ENCODE measurements around the gene BICD2. TPM values are rescaled to one million over a fixed set of nuclear protein-coding genes. Genes with fewer than 3 reads are reported as not detected.

BICD2 gene
- polyA plus RNA-seq, 3 donors = 13.8 to 29.4 (median 25.6) TPM

- peaks cover 8 to 21% of the 10 kb centered on the region in 2 donors for H3K36me3 ChIP-seq (replicated peaks in 1 of 2; ENCODE audit: control insufficient read depth in 1 of 2, insufficient read depth in 2 of 2, low read length in 2 of 2)
- peaks cover 66% of the 10 kb centered on the region for H3K79me2 ChIP-seq (ENCODE audit: insufficient read depth, low read length)
- H3K4me1 Mint-ChIP-seq = peaks cover 29% of the 10 kb centered on the region
- H3K27ac ChIP-seq (ENCODE audit: low read depth in 1 of 2, low read length in 2 of 2) = peak overlapping the region; percentile 39 to 98
- H3K27me3 Mint-ChIP-seq (ENCODE audit: low read depth in 3 of 3) = peaks cover 0 to 1% (median 0%) of the 10 kb centered on the region in 3 donors
- H3K4me2 ChIP-seq (replicated peaks; ENCODE audit: extremely low read depth, low read length, poor library complexity, severe bottlenecking) = peak overlapping the region; percentile 97
- H4K20me1 ChIP-seq (ENCODE audit: insufficient read depth, low read length) = peaks cover 8% of the 10 kb centered on the region
- intact Hi-C loops (cut with micrococcal nuclease) = no loop called here
- peak overlapping the region; percentile 76 to 97 (median 92) for H3K27ac Mint-ChIP-seq
- H3K9me3 ChIP-seq (replicated peaks in 1 of 2; ENCODE audit: control insufficient read depth in 1 of 2, insufficient read depth in 1 of 2, low read length in 2 of 2) = no peaks in the 10 kb centered on the region
- TF ChIP-seq CTCF (IDR thresholded peaks at IDR 0.05) = no peak
- peak; percentile 25 to 70 (median 49) for DNase-seq
- WGBS (ENCODE audit: insufficient coverage) = 1% methylated on average over 29 of the region's 29 CpGs
- peak overlapping the region; percentile 89 to 92 for H3K4me3 Mint-ChIP-seq
- H3K27me3 ChIP-seq (ENCODE audit: control insufficient read depth in 2 of 2, insufficient read depth in 2 of 2, low read length in 2 of 2) = no peaks in the 10 kb centered on the region
- peaks cover 17 to 22% of the 10 kb centered on the region in 2 donors for H3K36me3 Mint-ChIP-seq
- H3K4me3 ChIP-seq (replicated peaks in 1 of 3; ENCODE audit: low read depth in 2 of 3, low read length in 3 of 3) = peak overlapping the region; percentile 67 to 97 (median 69)
- H3K9me3 Mint-ChIP-seq = peaks cover 0 to 2% (median 0%) of the 10 kb centered on the region in 7 donors
- peak overlapping the region; percentile 96 for H2AFZ ChIP-seq (ENCODE audit: insufficient read depth, low read depth, low read length, poor library complexity, severe bottlenecking)
- peaks cover 13 to 23% of the 10 kb centered on the region in 2 donors for H3K4me1 ChIP-seq (ENCODE audit: control insufficient read depth in 1 of 2, insufficient read depth in 2 of 2, low read length in 2 of 2)
- H3K9ac ChIP-seq (ENCODE audit: insufficient read depth, low read length, poor library complexity, severe bottlenecking) = peak overlapping the region; percentile 84
These were observed 95.1 kb downstream of the BICD2 start for GRCh38 chr9:92669527-92669889.

GRCh38 chr9:92668746-92669526, 95.7 kb downstream of the BICD2 start:
- Mint-ChIP-seq H3K36me3 (peaks cover 17 to 24% of the 10 kb centered on the region in 2 donors), H3K4me3 (peak overlapping the region; percentile 89 to 92), H3K27me3 (ENCODE audit: low read depth in 3 of 3) (peaks cover 0 to 1% (median 0%) of the 10 kb centered on the region in 3 donors), H3K27ac (peak overlapping the region; percentile 76 to 97 (median 92)), H3K9me3 (peaks cover 0 to 2% (median 0%) of the 10 kb centered on the region in 7 donors), H3K4me1 (peaks cover 29% of the 10 kb centered on the region)
- peaks cover 72% of the 10 kb centered on the region for H3K79me2 ChIP-seq (ENCODE audit: insufficient read depth, low read length)
- no peak for TF ChIP-seq CTCF (IDR thresholded peaks at IDR 0.05)
- no peaks in the 10 kb centered on the region for H3K27me3 ChIP-seq (ENCODE audit: control insufficient read depth in 2 of 2, insufficient read depth in 2 of 2, low read length in 2 of 2)
- peak in 1 of 3 donors; percentile 5 for DNase-seq
- peaks cover 12% of the 10 kb centered on the region for H4K20me1 ChIP-seq (ENCODE audit: insufficient read depth, low read length)
- H3K9me3 ChIP-seq (replicated peaks in 1 of 2; ENCODE audit: control insufficient read depth in 1 of 2, insufficient read depth in 1 of 2, low read length in 2 of 2) = no peaks in the 10 kb centered on the region
- peak overlapping the region; percentile 84 for H3K9ac ChIP-seq (ENCODE audit: insufficient read depth, low read length, poor library complexity, severe bottlenecking)
- peak overlapping the region; percentile 67 to 97 (median 69) for H3K4me3 ChIP-seq (replicated peaks in 1 of 3; ENCODE audit: low read depth in 2 of 3, low read length in 3 of 3)
- peak overlapping the region in 1 of 2 donors; percentile 98 for H3K27ac ChIP-seq (ENCODE audit: low read depth in 1 of 2, low read length in 2 of 2)
- WGBS (ENCODE audit: insufficient coverage) = 30% methylated on average over 13 of the region's 14 CpGs
- intact Hi-C loops (cut with micrococcal nuclease) = no loop called here
- peaks cover 13 to 23% of the 10 kb centered on the region in 2 donors for H3K4me1 ChIP-seq (ENCODE audit: control insufficient read depth in 1 of 2, insufficient read depth in 2 of 2, low read length in 2 of 2)
- H2AFZ ChIP-seq (ENCODE audit: insufficient read depth, low read depth, low read length, poor library complexity, severe bottlenecking) = peak overlapping the region; percentile 96
- H3K36me3 ChIP-seq (replicated peaks in 1 of 2; ENCODE audit: control insufficient read depth in 1 of 2, insufficient read depth in 2 of 2, low read length in 2 of 2) = peaks cover 8 to 26% of the 10 kb centered on the region in 2 donors
- peak overlapping the region; percentile 97 for H3K4me2 ChIP-seq (replicated peaks; ENCODE audit: extremely low read depth, low read length, poor library complexity, severe bottlenecking)
